Neural cell (in vitro differentiated cells): ENCODE data around the gene TBC1D20. TPM values are rescaled to one million over a fixed set of nuclear protein-coding genes. Genes with fewer than 3 reads are reported as not detected.

Source experiments
- H2AFZ ChIP-seq: fragments of 200-600, 300-800 bp; sonication (generic), shearing (Covaris generic); 2 replicates; pipeline ENCODE4 v1.6.0; 2014; ENCODE audit warnings: low read depth, mild to moderate bottlenecking, antibody characterized with exemption, low read length, moderate library complexity
- H3F3A ChIP-seq: fragments of 200-600 bp; shearing (Covaris generic); 2 replicates; pipeline ENCODE4 v1.6.1; 2016; ENCODE audit warnings: mild to moderate bottlenecking, moderate library complexity, mixed read lengths, antibody characterized with exemption, low read length; ENCODE audit not compliant: insufficient read depth, poor library complexity, severe bottlenecking
- H3K27ac ChIP-seq: fragments of 200-600, 300-800 bp; sonication (generic), shearing (Covaris generic); 2 replicates; pipeline ENCODE4 v1.5.1; 2014; ENCODE audit warnings: mild to moderate bottlenecking, low read length, moderate library complexity
- H3K27me3 ChIP-seq: fragments of 300-800, 200-600 bp; sonication (generic), shearing (Covaris generic); 2 replicates; pipeline ENCODE4 v1.6.0; 2014; ENCODE audit warnings: mild to moderate bottlenecking, low read depth, low read length, moderate library complexity; ENCODE audit not compliant: insufficient read depth
- H3K36me3 ChIP-seq: fragments of 300-800, 200-600 bp; sonication (generic), shearing (Covaris generic); 2 replicates; pipeline ENCODE4 v1.5.1; 2014; ENCODE audit warnings: mild to moderate bottlenecking, antibody characterized with exemption, low read length, moderate library complexity; ENCODE audit not compliant: insufficient read depth
- H3K4me2 ChIP-seq: fragments of 300-800, 200-600 bp; sonication (generic), shearing (Covaris generic); 2 replicates; pipeline ENCODE4 v1.6.0; 2014; ENCODE audit warnings: mild to moderate bottlenecking, low read length
- H3K4me3 ChIP-seq: fragments of 300-800, 200-600 bp; sonication (generic), shearing (Covaris generic); 2 replicates; pipeline ENCODE4 v1.5.1; 2014; ENCODE audit warnings: mild to moderate bottlenecking, low read length, moderate library complexity
- H3K79me2 ChIP-seq: fragments of 200-600 bp; shearing (Covaris generic); replicated peaks from 2 replicates; pipeline ENCODE4 v1.6.0; 2014; ENCODE audit warnings: mild to moderate bottlenecking, low read length, moderate library complexity; ENCODE audit not compliant: insufficient read depth
- H3K9ac ChIP-seq: fragments of 300-800, 200-600 bp; sonication (generic), shearing (Covaris generic); 2 replicates; pipeline ENCODE4 v1.6.1; 2016; ENCODE audit warnings: mild to moderate bottlenecking, low read length, mixed read lengths
- H3K9me2 ChIP-seq: fragments of 200-600 bp; shearing (Covaris generic); 2 replicates; pipeline ENCODE4 v1.6.1; 2016; ENCODE audit warnings: mild to moderate bottlenecking, low read length, mixed read lengths; ENCODE audit not compliant: insufficient read depth
- H3K9me3 ChIP-seq: fragments of 200-600, 300-800 bp; sonication (generic), shearing (Covaris generic); 2 replicates; pipeline ENCODE4 v1.6.1; 2016; ENCODE audit warnings: mild to moderate bottlenecking, mixed run types, low read length, moderate library complexity, mixed read lengths
- H4K20me1 ChIP-seq: fragments of 200-600 bp; shearing (Covaris generic); 2 replicates; pipeline ENCODE4 v1.6.1; 2016; ENCODE audit warnings: mild to moderate bottlenecking, mixed run types; ENCODE audit not compliant: insufficient read depth
- EZH2 ChIP-seq: fragments of 200-600, 300-800 bp; shearing (Covaris generic), sonication (generic); IDR thresholded peaks from 2 replicates; pipeline ENCODE4 v1.6.1; 2014; ENCODE audit warnings: antibody characterized with exemption, low read length, borderline replicate concordance, mild to moderate bottlenecking; ENCODE audit not compliant: insufficient read depth, poor library complexity, severe bottlenecking
- MXI1 ChIP-seq: fragments of 450-650 bp; conservative IDR thresholded peaks from 2 replicates; pipeline ENCODE4 v1.6.1; 2014; ENCODE audit warnings: antibody characterized with exemption, mild to moderate bottlenecking; ENCODE audit not compliant: poor library complexity, severe bottlenecking
- POLR2AphosphoS5 ChIP-seq: IDR thresholded peaks from 2 replicates; pipeline ENCODE4 v1.6.1; 2012
- RAD21 ChIP-seq: fragments of 450-650 bp; conservative IDR thresholded peaks from 2 replicates; pipeline ENCODE4 v1.6.1; 2014; ENCODE audit warnings: antibody characterized with exemption, mild to moderate bottlenecking, moderate library complexity
- REST ChIP-seq: IDR thresholded peaks from 2 replicates; pipeline ENCODE4 v1.6.1; 2012; ENCODE audit warnings: borderline replicate concordance
- polyA plus RNA-seq: library from polyadenylated mRNA; depleted of rRNA; stranded (reverse); fragments of >200 nt; gene quantifications from 2 replicates; pipeline ENCODE4 v1.2.3, GENCODE V29; 2014
- TF ChIP-seq, protein P1 (sequence below): fragments of 450-650 bp; IDR thresholded peaks from 2 replicates; pipeline ENCODE4 v1.5.1; 2014; ENCODE audit warnings: antibody characterized with exemption, mild to moderate bottlenecking, moderate library complexity; ENCODE audit not compliant: poor library complexity, severe bottlenecking

TBC1D20 gene
- polyA plus RNA-seq, 1 donor from 2014 or later = 25.1 TPM

GRCh38 chr20:445514-446336, 16.6 kb downstream of the TBC1D20 start:
- H3K79me2 ChIP-seq = peaks cover 6% of the 10 kb centered on the region
- no peaks in the 10 kb centered on the region for H3K27me3 ChIP-seq
- H3K4me3 ChIP-seq = no peak overlapping the region
- no peak overlapping the region for H2AFZ ChIP-seq
- no peak overlapping the region for H3K4me2 ChIP-seq
- no peaks in the 10 kb centered on the region for H4K20me1 ChIP-seq
- no peaks in the 10 kb centered on the region for H3K36me3 ChIP-seq
- no peaks in the 10 kb centered on the region for H3F3A ChIP-seq
- H3K9me3 ChIP-seq = no peaks in the 10 kb centered on the region
- no peak overlapping the region for H3K27ac ChIP-seq
- TF ChIP-seq REST (no peak), POLR2AphosphoS5 (no peak)
- no peaks in the 10 kb centered on the region for H3K9me2 ChIP-seq
- no peak overlapping the region for H3K9ac ChIP-seq

DNA sequence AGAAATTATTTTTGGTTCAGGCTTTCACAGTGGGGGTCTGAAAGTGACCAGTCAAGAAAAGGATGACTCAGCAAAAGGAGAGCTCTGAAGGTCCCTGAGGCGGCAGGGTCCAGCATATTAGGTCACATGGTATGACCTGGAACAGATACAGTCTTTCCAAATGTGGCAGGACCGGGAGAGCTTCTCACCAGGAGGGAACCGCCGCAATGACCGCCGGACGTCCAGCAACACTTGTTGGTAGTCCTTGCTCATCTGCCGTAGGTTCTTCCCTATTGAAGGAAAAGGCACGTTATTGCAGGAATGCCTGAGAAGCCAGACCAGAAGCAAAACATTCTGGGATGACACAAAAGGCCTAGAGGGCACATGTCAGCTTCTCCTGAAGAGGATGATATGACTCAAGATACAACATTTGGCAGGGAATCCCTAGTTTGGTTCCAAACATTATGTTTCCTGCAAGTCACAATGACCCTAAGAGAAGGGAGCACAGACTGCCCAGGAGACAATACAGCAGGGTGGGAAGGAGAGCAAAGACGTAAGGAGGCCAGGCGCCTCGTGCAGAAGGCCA, 17.4 kb downstream of the TBC1D20 start:
- no peak overlapping the region for H3K4me2 ChIP-seq

DNA sequence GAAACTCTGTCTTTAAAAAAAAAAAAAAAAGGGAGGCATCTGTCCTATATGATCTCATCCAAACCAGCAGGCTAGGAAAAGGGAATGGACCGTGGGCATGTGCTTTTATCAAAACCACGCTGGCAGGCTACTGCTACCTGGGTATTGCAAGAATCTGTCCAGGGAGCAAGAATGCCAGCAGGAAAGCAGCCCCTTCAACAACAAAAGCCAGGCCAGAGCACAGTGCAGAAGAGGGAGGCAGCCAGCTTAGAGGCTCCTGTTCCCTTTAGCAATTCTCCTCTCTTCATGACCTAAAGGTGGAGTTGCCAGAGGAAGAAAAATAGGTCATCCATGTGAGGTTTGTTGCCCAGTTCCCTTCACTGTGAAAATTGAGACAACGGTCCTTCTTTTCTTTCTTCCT, 18.2 kb downstream of the TBC1D20 start:
- H3K9me2 ChIP-seq = no peaks in the 10 kb centered on the region
- H3K27ac ChIP-seq = no peak overlapping the region
- H3K27me3 ChIP-seq = no peaks in the 10 kb centered on the region
- H3K79me2 ChIP-seq = no peaks in the 10 kb centered on the region
- H2AFZ ChIP-seq = no peak overlapping the region
- no peak overlapping the region for H3K4me2 ChIP-seq
- no peaks in the 10 kb centered on the region for H4K20me1 ChIP-seq
- no peak for TF ChIP-seq RAD21
- TF ChIP-seq, protein P1, sequence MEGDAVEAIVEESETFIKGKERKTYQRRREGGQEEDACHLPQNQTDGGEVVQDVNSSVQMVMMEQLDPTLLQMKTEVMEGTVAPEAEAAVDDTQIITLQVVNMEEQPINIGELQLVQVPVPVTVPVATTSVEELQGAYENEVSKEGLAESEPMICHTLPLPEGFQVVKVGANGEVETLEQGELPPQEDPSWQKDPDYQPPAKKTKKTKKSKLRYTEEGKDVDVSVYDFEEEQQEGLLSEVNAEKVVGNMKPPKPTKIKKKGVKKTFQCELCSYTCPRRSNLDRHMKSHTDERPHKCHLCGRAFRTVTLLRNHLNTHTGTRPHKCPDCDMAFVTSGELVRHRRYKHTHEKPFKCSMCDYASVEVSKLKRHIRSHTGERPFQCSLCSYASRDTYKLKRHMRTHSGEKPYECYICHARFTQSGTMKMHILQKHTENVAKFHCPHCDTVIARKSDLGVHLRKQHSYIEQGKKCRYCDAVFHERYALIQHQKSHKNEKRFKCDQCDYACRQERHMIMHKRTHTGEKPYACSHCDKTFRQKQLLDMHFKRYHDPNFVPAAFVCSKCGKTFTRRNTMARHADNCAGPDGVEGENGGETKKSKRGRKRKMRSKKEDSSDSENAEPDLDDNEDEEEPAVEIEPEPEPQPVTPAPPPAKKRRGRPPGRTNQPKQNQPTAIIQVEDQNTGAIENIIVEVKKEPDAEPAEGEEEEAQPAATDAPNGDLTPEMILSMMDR = no peak
- no peak for TF ChIP-seq POLR2AphosphoS5
- no peak for TF ChIP-seq EZH2
- no peak for TF ChIP-seq REST
- no peak for TF ChIP-seq MXI1
- H3K9ac ChIP-seq = no peak overlapping the region
- no peaks in the 10 kb centered on the region for H3K9me3 ChIP-seq
- H3K36me3 ChIP-seq = peaks cover 2% of the 10 kb centered on the region
- no peaks in the 10 kb centered on the region for H3F3A ChIP-seq
- H3K4me3 ChIP-seq = no peak overlapping the region

More for the DNA sequence above, 17.4 kb downstream of the TBC1D20 start:
- Histone ChIP-seq H3K9ac (no peak overlapping the region), H3K27me3 (no peaks in the 10 kb centered on the region), H3K9me2 (no peaks in the 10 kb centered on the region), H3K9me3 (no peaks in the 10 kb centered on the region), H3K79me2 (peaks cover 5% of the 10 kb centered on the region), H3K36me3 (no peaks in the 10 kb centered on the region), H3K4me3 (no peak overlapping the region), H2AFZ (no peak overlapping the region), H3K27ac (no peak overlapping the region), H4K20me1 (no peaks in the 10 kb centered on the region), H3F3A (no peaks in the 10 kb centered on the region)
- TF ChIP-seq MXI1 (no peak), EZH2 (no peak)
